ENCODE measurements around the gene LSM14B. TPM values are rescaled to one million over a fixed set of nuclear protein-coding genes. Genes with fewer than 3 reads are reported as not detected.

The LSM14B gene
- total RNA-seq, 1 experiment from 2014 or later: 82.4 TPM

DNA sequence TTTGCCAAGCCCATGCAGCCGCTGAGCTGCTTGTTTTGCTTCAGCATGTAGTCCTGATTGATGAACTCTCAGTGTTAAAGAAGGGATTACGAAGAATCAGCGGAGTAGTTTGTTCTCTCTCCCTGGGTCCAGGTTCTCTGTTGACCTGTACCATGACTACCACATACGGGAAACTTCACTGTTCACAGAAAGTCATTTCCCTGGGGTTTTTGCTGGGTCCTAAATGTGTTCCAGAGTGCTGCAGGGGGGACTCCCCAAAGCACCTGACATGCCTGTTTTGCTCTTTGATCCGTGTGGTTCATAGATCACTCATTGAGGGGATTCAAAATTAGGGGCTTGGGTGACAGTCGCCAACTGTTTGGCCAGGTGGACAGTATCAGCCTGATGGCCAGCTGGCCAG is 5.5 kb downstream of the LSM14B start:
- H2BK12ac ChIP-seq (ENCODE audit: insufficient read length, low read depth, low read length): no peak overlapping the region
- TF ChIP-seq, protein P1, sequence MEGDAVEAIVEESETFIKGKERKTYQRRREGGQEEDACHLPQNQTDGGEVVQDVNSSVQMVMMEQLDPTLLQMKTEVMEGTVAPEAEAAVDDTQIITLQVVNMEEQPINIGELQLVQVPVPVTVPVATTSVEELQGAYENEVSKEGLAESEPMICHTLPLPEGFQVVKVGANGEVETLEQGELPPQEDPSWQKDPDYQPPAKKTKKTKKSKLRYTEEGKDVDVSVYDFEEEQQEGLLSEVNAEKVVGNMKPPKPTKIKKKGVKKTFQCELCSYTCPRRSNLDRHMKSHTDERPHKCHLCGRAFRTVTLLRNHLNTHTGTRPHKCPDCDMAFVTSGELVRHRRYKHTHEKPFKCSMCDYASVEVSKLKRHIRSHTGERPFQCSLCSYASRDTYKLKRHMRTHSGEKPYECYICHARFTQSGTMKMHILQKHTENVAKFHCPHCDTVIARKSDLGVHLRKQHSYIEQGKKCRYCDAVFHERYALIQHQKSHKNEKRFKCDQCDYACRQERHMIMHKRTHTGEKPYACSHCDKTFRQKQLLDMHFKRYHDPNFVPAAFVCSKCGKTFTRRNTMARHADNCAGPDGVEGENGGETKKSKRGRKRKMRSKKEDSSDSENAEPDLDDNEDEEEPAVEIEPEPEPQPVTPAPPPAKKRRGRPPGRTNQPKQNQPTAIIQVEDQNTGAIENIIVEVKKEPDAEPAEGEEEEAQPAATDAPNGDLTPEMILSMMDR (conservative IDR thresholded peaks at IDR 0.05): no peak
- H4K8ac ChIP-seq (replicated peaks; ENCODE audit: insufficient read length, low read depth, low read length): no peak overlapping the region
- H3K79me2 ChIP-seq (ENCODE audit: insufficient read depth, low read length): peaks cover 9% of the 10 kb centered on the region; the same call in 1 of the 2 replicates
- H3K27me3 Mint-ChIP-seq (ENCODE audit: low read depth): no peaks in the 10 kb centered on the region
- H3K23ac ChIP-seq (ENCODE audit: insufficient read length, low read depth, low read length): no peak overlapping the region
- no peak overlapping the region for H3K14ac ChIP-seq (ENCODE audit: insufficient read depth, low read length)
- H3K18ac ChIP-seq (ENCODE audit: insufficient read length, low read depth, low read length): no peak overlapping the region
- no peaks in the 10 kb centered on the region for H3K4me1 ChIP-seq (ENCODE audit: insufficient read depth, low read length)
- H3K79me1 ChIP-seq (ENCODE audit: insufficient read depth, low read depth, low read length, poor library complexity, severe bottlenecking): peaks cover 17% of the 10 kb centered on the region
- no peak overlapping the region for H3K4me3 Mint-ChIP-seq
- H2BK5ac ChIP-seq (ENCODE audit: insufficient read length, low read length): no peak overlapping the region
- H2AFZ ChIP-seq (ENCODE audit: low read length): no peak overlapping the region
- peaks cover 71 to 93% (median 89%) of the 10 kb centered on the region in 3 experiments for H3K36me3 Mint-ChIP-seq (ENCODE audit: insufficient read depth in 1 of 3, low read depth in 3 of 3)
- no peak overlapping the region for H2BK120ac ChIP-seq (ENCODE audit: low read depth, low read length, poor library complexity, severe bottlenecking)
- H4K20me1 ChIP-seq (ENCODE audit: control insufficient read depth, insufficient read depth, insufficient read length): peaks cover 3% of the 10 kb centered on the region
- no CpG with 5 or more reads among the region's 6 CpGs for WGBS (ENCODE audit: extremely low coverage, insufficient read length, low lambda C conversion rate)
- no peak overlapping the region for H4K91ac ChIP-seq (ENCODE audit: insufficient read length, low read depth, low read length)
- no peak overlapping the region for H3K9ac ChIP-seq (ENCODE audit: extremely low read depth, insufficient read length, low read length)
- H3K27me3 ChIP-seq (ENCODE audit: insufficient read depth, low read length): no peaks in the 10 kb centered on the region
- DNase-seq: no peak
- no peak overlapping the region for H3K4ac ChIP-seq (ENCODE audit: low read depth, low read length)
- H3K9me3 Mint-ChIP-seq: no peaks in the 10 kb centered on the region
- no peak overlapping the region for H3K4me2 ChIP-seq (ENCODE audit: insufficient read depth, insufficient read length, low read length)
- H3K9me3 ChIP-seq (ENCODE audit: control insufficient read depth, low read depth, low read length): no peaks in the 10 kb centered on the region
- H3K27ac ChIP-seq (ENCODE audit: insufficient read length, low read depth, low read length): no peak overlapping the region
- H3K23me2 ChIP-seq (ENCODE audit: insufficient read length, low read depth, low read length, poor library complexity, severe bottlenecking): peaks cover 4% of the 10 kb centered on the region
- H2AK5ac ChIP-seq (ENCODE audit: insufficient read length, low read length): no peak overlapping the region
- H3K4me1 Mint-ChIP-seq: peaks cover 12 to 13% of the 10 kb centered on the region in 2 experiments
- H2BK15ac ChIP-seq (ENCODE audit: low read depth, low read length): no peak overlapping the region
- H2BK20ac ChIP-seq (ENCODE audit: low read depth, low read length, poor library complexity, severe bottlenecking): no peak overlapping the region
- no peak overlapping the region for H4K5ac ChIP-seq (ENCODE audit: insufficient read length, low read depth, low read length)
- H3K27ac Mint-ChIP-seq: peak overlapping the region in 2 of 3 experiments; percentile 11 to 28; a peak in 1 of 7 replicates
- H3K56ac ChIP-seq (ENCODE audit: insufficient read length, low read depth, low read length): no peak overlapping the region
- H3T11ph ChIP-seq (ENCODE audit: low read length): no peak overlapping the region

Data from H9 (cell line).